Suppressor macrophage treated with lipopolysaccharide for 4 hours (primary cell): ENCODE measurements around the gene GAS2.

ENCODE experiments used
- DNase-seq: peaks from one replicate; pipeline ENCODE4 v3.0.0-alpha.2; 2020

The GAS2 gene

GRCh38 chr11:22674470-22675439 lies 8.3 kb downstream of the GAS2 start:
- DNase-seq, result no peak

- DNase-seq, result no peak
Measured at GRCh38 chr11:22677153-22677903, 10.9 kb downstream of the GAS2 start.

- DNase-seq, result no peak
Measured at GRCh38 chr11:22680628-22681027, 14.2 kb downstream of the GAS2 start.

GRCh38 chr11:22681281-22681812 lies 14.9 kb downstream of the GAS2 start:
- no peak for DNase-seq

GRCh38 chr11:22684082-22684481 lies 17.7 kb downstream of the GAS2 start:
- DNase-seq, result no peak

GRCh38 chr11:22685111-22685510 lies 18.7 kb downstream of the GAS2 start:
- DNase-seq, result no peak

- no peak for DNase-seq
Measured at GRCh38 chr11:22688914-22689313, 22.5 kb downstream of the GAS2 start.

- DNase-seq, result no peak
Measured at GRCh38 chr11:22690257-22690656, 23.8 kb downstream of the GAS2 start.

GRCh38 chr11:22690871-22691270 lies 24.5 kb downstream of the GAS2 start:
- no peak for DNase-seq

GRCh38 chr11:22699388-22699787 lies 33.0 kb downstream of the GAS2 start:
- DNase-seq, result no peak

GRCh38 chr11:22702031-22702430 lies 35.6 kb downstream of the GAS2 start:
- DNase-seq, result no peak

GRCh38 chr11:22703040-22703439 lies 36.6 kb downstream of the GAS2 start:
- DNase-seq, result no peak

- no peak for DNase-seq
Measured at GRCh38 chr11:22703591-22703990, 37.2 kb downstream of the GAS2 start.

- DNase-seq, result no peak
Measured at GRCh38 chr11:22707119-22707899, 40.9 kb downstream of the GAS2 start.

- no peak for DNase-seq
Measured at GRCh38 chr11:22711071-22711770, 44.8 kb downstream of the GAS2 start.

GRCh38 chr11:22711880-22712279 lies 45.5 kb downstream of the GAS2 start:
- no peak for DNase-seq

GRCh38 chr11:22713336-22713735 lies 46.9 kb downstream of the GAS2 start:
- no peak for DNase-seq

- DNase-seq, result no peak
Measured at GRCh38 chr11:22715971-22716370, 49.6 kb downstream of the GAS2 start.

GRCh38 chr11:22720457-22720856 lies 54.0 kb downstream of the GAS2 start:
- DNase-seq, result no peak

- DNase-seq, result no peak
Measured at GRCh38 chr11:22723274-22723673, 56.9 kb downstream of the GAS2 start.

GRCh38 chr11:22725079-22725478 lies 58.7 kb downstream of the GAS2 start:
- no peak for DNase-seq
